Measurements from ENCODE around the gene SLC26A8.
"Not testable (repeated sequence)": the region's sequence is repeated elsewhere in the genome, so short reads cannot be mapped to it uniquely, and the experiment has no call there.

The SLC26A8 gene

DNA sequence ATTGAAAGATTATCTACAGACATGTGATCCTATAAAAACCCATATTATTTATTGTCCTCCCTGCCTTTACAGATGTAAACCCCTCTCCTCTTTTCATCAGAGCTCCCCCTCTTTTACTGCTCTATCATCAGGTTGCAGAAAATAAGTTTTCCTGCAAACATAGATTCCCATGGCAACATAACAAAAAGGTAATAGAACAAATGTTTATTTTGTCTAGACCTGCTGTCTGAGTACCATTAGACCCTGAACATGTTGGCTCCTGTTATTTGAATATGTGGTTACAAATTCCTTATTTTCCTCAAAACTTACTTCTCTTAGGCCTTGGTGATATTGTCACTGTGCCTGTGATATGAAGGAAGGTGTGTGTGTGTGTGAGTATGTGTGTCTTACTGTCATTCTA lies 14.7 kb upstream of the SLC26A8 start:
- Histone ChIP-seq H3K4me1 (peaks cover 18 to 74% (median 37%) of the 10 kb centered on the region in 10 experiments), H3K4me2 (peak overlapping the region in 5 of 11 experiments; percentile 59 to 95 (median 84); a peak in 6 of 22 replicates), H3K36me3 (peaks cover 11 to 95% (median 49%) of the 10 kb centered on the region in 11 experiments; a peak in 19 of 22 replicates), H3K9me3 (replicated peaks in 1 of 11) (peaks cover 0 to 11% (median 0%) of the 10 kb centered on the region in 11 experiments; a peak in 3 of 22 replicates), H3K27ac (peak overlapping the region in 2 of 11 experiments; percentile 18 to 27; a peak in 2 of 22 replicates), H3K4me3 (no peak overlapping the region), H3K9ac (peak overlapping the region in 1 of 11 experiments; percentile 43; a peak in 1 of 22 replicates), H4K20me1 (peaks cover 85 to 100% (median 100%) of the 10 kb centered on the region in 11 experiments), H3K27me3 (no peaks in the 10 kb centered on the region)
- no peak for TF ChIP-seq Cebpa-rat (IDR thresholded peaks at IDR 0.05)

DNA sequence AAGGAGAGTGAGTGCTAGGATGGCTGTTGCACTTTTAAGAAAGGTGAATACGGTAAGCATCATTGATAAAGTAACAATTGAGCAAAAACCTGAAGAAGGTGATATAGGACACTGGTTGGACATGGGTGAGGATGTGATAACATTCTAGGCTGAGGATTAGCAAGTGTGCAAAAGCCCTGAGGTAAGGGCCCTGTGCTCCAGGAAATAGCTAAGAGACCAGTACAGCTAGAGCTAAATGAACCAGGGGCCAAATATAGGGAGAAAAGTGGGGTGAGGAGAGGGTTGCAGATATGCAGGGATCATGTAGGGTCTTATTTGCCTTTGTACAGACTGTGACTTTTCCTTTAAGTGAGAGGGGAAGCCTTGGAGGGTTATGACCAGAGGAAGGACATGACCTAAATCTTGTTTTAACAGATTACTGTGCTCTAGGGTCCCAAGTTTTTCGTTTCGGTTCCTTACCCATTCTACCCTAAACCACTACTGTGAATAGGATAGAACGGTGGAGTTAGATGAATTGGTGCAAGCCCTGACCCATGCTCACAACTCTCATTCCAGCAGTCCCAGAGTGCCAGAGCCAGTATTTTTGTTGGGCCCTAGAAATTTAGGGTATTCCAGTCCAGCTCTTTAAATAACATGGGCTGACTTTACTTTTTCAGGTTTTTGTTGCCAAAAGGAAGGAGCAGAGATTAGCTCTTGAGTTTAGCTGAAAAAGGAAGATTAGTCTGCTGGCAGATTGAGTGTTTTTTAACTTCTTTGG lies 13.9 kb upstream of the SLC26A8 start:
- H3K9ac ChIP-seq = peak overlapping the region in 6 of 11 experiments; percentile 16 to 43 (median 26); a peak in 5 of 22 replicates
- H3K4me1 ChIP-seq = peaks cover 26 to 82% (median 45%) of the 10 kb centered on the region in 10 experiments
- peaks cover 0 to 11% (median 0%) of the 10 kb centered on the region in 11 experiments; a peak in 3 of 22 replicates for H3K9me3 ChIP-seq (replicated peaks in 1 of 11)
- H4K20me1 ChIP-seq = peaks cover 93 to 100% (median 100%) of the 10 kb centered on the region in 11 experiments
- H3K27me3 ChIP-seq = no peaks in the 10 kb centered on the region
- peak overlapping the region in 6 of 11 experiments; percentile 1 to 40 (median 22); a peak in 10 of 22 replicates for H3K27ac ChIP-seq
- TF ChIP-seq Cebpa-rat (IDR thresholded peaks at IDR 0.05) = no peak
- H3K4me3 ChIP-seq = no peak overlapping the region
- H3K4me2 ChIP-seq = peak overlapping the region; percentile 37 to 95 (median 68)
- peaks cover 8 to 91% (median 42%) of the 10 kb centered on the region in 11 experiments; a peak in 18 of 22 replicates for H3K36me3 ChIP-seq

DNA sequence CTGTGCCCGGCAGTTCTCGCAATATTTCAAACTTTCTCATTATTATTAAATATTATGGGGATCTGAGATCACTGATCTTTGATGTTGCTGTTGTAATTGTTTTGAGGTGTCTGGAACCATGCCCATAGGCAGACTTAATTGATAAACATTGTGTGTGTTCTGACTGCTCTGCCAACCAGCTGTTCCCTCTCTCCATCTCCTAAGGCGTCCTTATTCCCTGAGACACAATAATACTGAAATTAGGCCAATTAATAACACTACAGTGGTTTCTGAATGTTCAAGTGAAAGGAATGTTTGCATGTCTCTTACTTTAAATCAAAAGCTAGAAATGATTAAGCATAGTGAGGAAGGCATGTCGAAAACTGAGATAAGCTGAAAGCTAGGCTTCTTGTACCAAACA lies 10.8 kb upstream of the SLC26A8 start:
- Histone ChIP-seq H3K4me1 (peaks cover 55 to 99% (median 73%) of the 10 kb centered on the region in 10 experiments), H3K4me2 (peak overlapping the region in 4 of 11 experiments; percentile 86 to 95 (median 92); a peak in 6 of 22 replicates), H3K9me3 (replicated peaks in 1 of 11) (no peaks in the 10 kb centered on the region), H3K27me3 (no peaks in the 10 kb centered on the region), H3K9ac (no peak overlapping the region), H3K27ac (no peak overlapping the region), H3K36me3 (peaks cover 0 to 65% (median 30%) of the 10 kb centered on the region in 11 experiments; a peak in 16 of 22 replicates), H3K4me3 (no peak overlapping the region), H4K20me1 (peaks cover 77 to 99% (median 92%) of the 10 kb centered on the region in 11 experiments)
- no peak for TF ChIP-seq Cebpa-rat (IDR thresholded peaks at IDR 0.05)

DNA sequence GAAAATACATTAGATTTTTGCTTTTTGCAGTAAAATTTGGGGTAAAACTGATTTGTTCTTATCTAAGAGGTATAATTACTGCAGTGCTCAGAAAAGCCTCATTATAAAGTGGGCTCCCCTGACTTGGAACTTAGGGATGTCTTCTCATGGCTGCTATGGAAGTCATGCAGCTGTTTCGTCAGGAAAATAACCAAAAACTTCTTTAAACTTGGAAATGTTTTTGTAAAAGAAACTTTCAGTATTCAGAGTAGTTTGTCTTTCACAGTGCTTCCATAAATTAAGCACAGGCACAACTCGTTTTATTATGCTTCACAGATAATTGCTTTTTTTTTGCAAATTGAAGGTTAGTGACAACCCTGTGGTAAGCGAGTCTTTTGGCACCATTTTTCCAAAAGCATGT lies 10.0 kb upstream of the SLC26A8 start:
- H3K4me2 ChIP-seq = peak overlapping the region in 9 of 11 experiments; percentile 73 to 95 (median 88); a peak in 13 of 22 replicates
- no peak overlapping the region for H3K4me3 ChIP-seq
- H3K27me3 ChIP-seq = no peaks in the 10 kb centered on the region
- H3K36me3 ChIP-seq = peaks cover 0 to 60% (median 29%) of the 10 kb centered on the region in 11 experiments; a peak in 16 of 22 replicates
- H4K20me1 ChIP-seq = peaks cover 69 to 97% (median 84%) of the 10 kb centered on the region in 11 experiments
- H3K27ac ChIP-seq = 0 out of 22 replicates have a peak overlapping the region, but pooled peaks of 1 of the 11 experiments have one; percentile 2
- no peak overlapping the region for H3K9ac ChIP-seq
- no peaks in the 10 kb centered on the region for H3K9me3 ChIP-seq (replicated peaks in 1 of 11)
- H3K4me1 ChIP-seq = peaks cover 56 to 95% (median 75%) of the 10 kb centered on the region in 10 experiments
- no peak for TF ChIP-seq Cebpa-rat (IDR thresholded peaks at IDR 0.05)

DNA sequence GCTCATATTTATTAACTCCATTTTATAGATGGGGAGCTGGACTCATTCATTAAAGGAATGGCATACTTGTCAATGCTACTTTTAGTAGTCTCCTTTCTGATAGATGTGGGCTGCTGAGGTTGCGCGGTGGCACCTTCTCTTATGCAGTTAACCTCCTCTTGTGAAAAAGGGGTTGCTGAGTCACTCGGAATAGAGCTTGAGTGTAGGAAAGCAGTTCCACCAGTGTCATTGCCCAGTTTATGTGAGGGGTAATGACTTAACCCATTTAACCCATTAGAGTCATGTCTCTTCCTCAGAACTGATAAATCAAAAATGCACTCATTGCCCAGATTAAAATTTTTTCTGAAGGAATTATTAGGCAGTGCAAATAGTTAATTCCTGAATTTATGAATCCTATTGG lies 9.5 kb upstream of the SLC26A8 start:
- Histone ChIP-seq H3K9me3 (replicated peaks in 1 of 11) (no peaks in the 10 kb centered on the region), H3K27ac (peak overlapping the region in 8 of 11 experiments; percentile 0 to 94 (median 25); a peak in 9 of 22 replicates), H4K20me1 (peaks cover 64 to 93% (median 79%) of the 10 kb centered on the region in 11 experiments), H3K4me2 (peak overlapping the region; percentile 73 to 95 (median 86); a peak in 21 of 22 replicates), H3K4me1 (peaks cover 56 to 90% (median 74%) of the 10 kb centered on the region in 10 experiments), H3K9ac (peak overlapping the region in 3 of 11 experiments; percentile 9 to 18 (median 11); a peak in 2 of 22 replicates), H3K4me3 (no peak overlapping the region; a peak in 1 of 20 replicates), H3K36me3 (peaks cover 0 to 55% (median 26%) of the 10 kb centered on the region in 11 experiments; a peak in 16 of 22 replicates), H3K27me3 (no peaks in the 10 kb centered on the region)
- TF ChIP-seq Cebpa-rat (IDR thresholded peaks at IDR 0.05) = no peak

DNA sequence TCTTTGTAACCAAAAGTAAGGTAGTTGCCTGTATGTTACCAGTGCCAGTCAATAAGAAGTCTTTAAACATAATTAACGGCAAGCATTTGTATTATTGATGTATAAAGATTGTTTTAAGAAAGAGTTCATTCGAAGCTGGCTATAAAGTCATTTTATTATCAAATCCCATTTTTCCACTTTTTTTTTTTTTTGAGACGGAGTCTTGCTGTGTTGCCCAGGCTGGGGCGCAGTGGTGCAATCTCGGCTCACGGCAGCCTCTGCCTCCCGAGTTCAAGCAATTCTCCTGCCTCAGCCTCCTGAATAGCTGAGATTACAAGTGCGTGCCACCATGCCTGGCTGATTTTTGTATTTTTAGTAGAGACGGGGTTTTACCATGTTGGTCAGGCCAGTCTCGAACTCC lies 8.7 kb upstream of the SLC26A8 start:
- peaks cover 56 to 89% (median 71%) of the 10 kb centered on the region in 11 experiments for H4K20me1 ChIP-seq
- peaks cover 51 to 82% (median 68%) of the 10 kb centered on the region in 10 experiments for H3K4me1 ChIP-seq
- peak overlapping the region in 3 of 11 experiments; percentile 9 to 44 (median 18); a peak in 1 of 22 replicates for H3K9ac ChIP-seq
- H3K27ac ChIP-seq = peak overlapping the region in 8 of 11 experiments; percentile 17 to 94 (median 48); a peak in 12 of 22 replicates
- peak overlapping the region; percentile 73 to 95 (median 86) for H3K4me2 ChIP-seq
- H3K9me3 ChIP-seq (replicated peaks in 1 of 11); H3K27me3 ChIP-seq: not testable (repeated sequence)
- H3K36me3 ChIP-seq = peaks cover 0 to 52% (median 25%) of the 10 kb centered on the region in 11 experiments; a peak in 16 of 22 replicates
- peak overlapping the region in 3 of 10 experiments; percentile 3 to 97 (median 5); a peak in 2 of 20 replicates for H3K4me3 ChIP-seq

DNA sequence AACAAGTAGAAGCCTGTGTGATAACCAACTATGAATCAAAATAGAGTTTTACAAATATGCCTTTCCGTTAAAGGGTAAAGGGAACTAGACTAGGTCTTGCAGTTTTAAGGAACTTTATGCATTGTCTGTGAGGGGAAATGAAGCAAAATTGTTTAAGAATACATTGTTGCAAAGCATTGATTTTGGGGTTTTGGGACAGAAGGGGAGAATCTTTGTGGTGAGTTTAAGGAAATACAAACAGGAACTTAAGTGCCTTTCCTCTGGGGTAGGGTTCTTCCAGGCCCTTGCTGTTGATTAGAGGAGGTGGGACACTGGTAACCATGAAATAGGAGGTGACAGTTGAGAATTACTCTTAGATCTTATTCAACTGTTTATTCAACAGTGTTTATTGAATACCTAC lies 7.8 kb upstream of the SLC26A8 start:
- H4K20me1 ChIP-seq = peaks cover 47 to 83% (median 63%) of the 10 kb centered on the region in 11 experiments

DNA sequence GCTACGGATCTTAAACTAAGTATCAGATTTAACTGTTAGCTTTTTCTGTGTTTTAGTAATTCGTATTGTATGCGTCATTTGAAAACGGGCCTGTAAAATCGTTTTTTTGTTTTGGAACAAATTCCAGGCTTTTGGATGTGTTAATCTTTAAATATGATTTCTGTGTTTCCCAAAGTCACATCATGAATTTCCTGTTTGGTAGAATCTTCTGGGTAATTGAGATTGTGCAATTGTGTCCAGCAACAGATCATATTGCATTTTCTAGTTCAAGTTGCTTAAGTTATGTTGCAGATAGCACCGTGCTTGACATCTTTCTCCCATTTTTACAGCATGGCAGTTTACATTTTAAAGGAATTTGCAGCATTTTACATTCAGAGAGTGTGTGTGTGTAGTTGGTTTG lies 5.0 kb upstream of the SLC26A8 start:
- Histone ChIP-seq H3K27ac (peak overlapping the region; percentile 83 to 97 (median 94)), H3K27me3 (peaks cover 14 to 23% (median 20%) of the 10 kb centered on the region in 11 experiments), H4K20me1 (peaks cover 21 to 55% (median 35%) of the 10 kb centered on the region in 11 experiments; a peak in 20 of 22 replicates), H3K4me1 (peaks cover 41 to 53% (median 50%) of the 10 kb centered on the region in 10 experiments), H3K4me3 (peak overlapping the region; percentile 88 to 100 (median 96)), H3K9me3 (replicated peaks in 1 of 11) (no peaks in the 10 kb centered on the region), H3K9ac (peak overlapping the region; percentile 92 to 98 (median 96)), H3K4me2 (peak overlapping the region; percentile 73 to 95 (median 88)), H3K36me3 (peaks cover 0 to 17% (median 2%) of the 10 kb centered on the region in 11 experiments; a peak in 6 of 22 replicates)
- TF ChIP-seq Cebpa-rat (IDR thresholded peaks at IDR 0.05) = peak in 8 of 11 experiments; percentile 37 to 96 (median 71); a peak in 10 of 22 replicates

More for the DNA sequence above, 7.8 kb upstream of the SLC26A8 start:
- Histone ChIP-seq H3K9ac (peak overlapping the region in 9 of 11 experiments; percentile 2 to 61 (median 44); a peak in 12 of 22 replicates), H3K9me3 (replicated peaks in 1 of 11) (no peaks in the 10 kb centered on the region), H3K36me3 (peaks cover 0 to 43% (median 25%) of the 10 kb centered on the region in 11 experiments; a peak in 16 of 22 replicates), H3K27ac (peak overlapping the region in 10 of 11 experiments; percentile 4 to 95 (median 74); a peak in 16 of 22 replicates), H3K4me3 (peak overlapping the region in 7 of 10 experiments; percentile 2 to 100 (median 91); a peak in 10 of 20 replicates), H3K27me3 (no peaks in the 10 kb centered on the region), H3K4me2 (peak overlapping the region; percentile 73 to 95 (median 86)), H3K4me1 (peaks cover 42 to 73% (median 59%) of the 10 kb centered on the region in 10 experiments)
- TF ChIP-seq Cebpa-rat (IDR thresholded peaks at IDR 0.05) = no peak
